Endothelial cell of umbilical vein (primary cell): Measurements from ENCODE around the gene ZNF70. TPM values are rescaled to one million over a fixed set of nuclear protein-coding genes. Genes with fewer than 3 reads are reported as not detected.

Experiments used
- BruUV-seq: library from RNA; stranded (reverse); fragments of 400-500 nt; replicated peaks from 2 replicates; lab custom pipeline; 2021; lab: Mats Ljungman, UMichigan
- CTCF ChIA-PET: fragments of 300-600, 350-600 bp; sonication (Branson Sonifier 250); formaldehyde crosslinking; loops from one replicate; lab custom pipeline; 2021; ENCODE audit warnings: antibody characterized with exemption, inconsistent platforms; lab: Charles Lee
- POLR2A ChIA-PET: fragments of 300-600, 350-600 bp; sonication (Branson Sonifier 250); formaldehyde crosslinking; loops from one replicate; lab custom pipeline; 2021; ENCODE audit warnings: antibody characterized with exemption, inconsistent platforms; lab: Charles Lee
- DNase-seq: peaks from one replicate; pipeline ENCODE4 v3.0.0-alpha.2; 2011; ENCODE audit warnings: low read depth, low spot score
- FAIRE-seq: peaks from 2 replicates; lab custom pipeline; 2011; peaks lifted over from hg19 to GRCh38; lab: Jason Lieb, UNC
- H2AFZ ChIP-seq: 2 replicates; pipeline ENCODE4 v1.6.0; 2012; ENCODE audit warnings: low read depth, low read length, control low read depth, inconsistent platforms
- H3K27ac ChIP-seq: 2 replicates; pipeline ENCODE4 v1.5.1; 2011; ENCODE audit warnings: low read depth, mild to moderate bottlenecking, control low read depth, low read length, moderate library complexity; ENCODE audit not compliant: insufficient read depth
- H3K27me3 ChIP-seq, 2 experiments: 2 replicates each; pipeline versions ENCODE4 v1.6.0 to v1.6.1; 2011; ENCODE audit warnings: low read length in 2 of 2, mixed read lengths in 1 of 2; ENCODE audit not compliant: control insufficient read depth in 2 of 2, insufficient read depth in 2 of 2
- H3K36me3 ChIP-seq, 2 experiments: 2 replicates in 1 of 2; 3 replicates in 1 of 2; pipeline ENCODE4 v1.5.1; 2011; ENCODE audit warnings: low read length in 2 of 2, mild to moderate bottlenecking in 1 of 2, moderate library complexity in 1 of 2; ENCODE audit not compliant: control insufficient read depth in 2 of 2, insufficient read depth in 2 of 2; ENCODE audit errors: extremely low read depth in 1 of 2
- H3K4me1 ChIP-seq: 3 replicates; pipeline ENCODE4 v1.5.1; 2011; ENCODE audit warnings: mild to moderate bottlenecking, low read length; ENCODE audit not compliant: control insufficient read depth, insufficient read depth; ENCODE audit errors: extremely low read depth
- H3K4me2 ChIP-seq: 2 replicates; pipeline ENCODE4 v1.6.1; 2011; ENCODE audit warnings: low read length, control low read depth, mixed read lengths; ENCODE audit not compliant: insufficient read depth
- H3K4me3 ChIP-seq, 3 experiments: fragments of 200-600 bp in 1 of 3; sonication (generic), shearing (Covaris generic) in 1 of 3; replicated peaks in 1 of 3; 2 replicates each; pipeline ENCODE4 v1.5.1; 2011 to 2016; ENCODE audit warnings: control low read depth in 3 of 3, low read length in 3 of 3, mild to moderate bottlenecking in 2 of 3, inconsistent platforms in 1 of 3, low read depth in 1 of 3, moderate library complexity in 1 of 3; ENCODE audit not compliant: insufficient read depth in 1 of 3
- H3K79me2 ChIP-seq: 2 replicates; pipeline ENCODE4 v1.6.0; 2012; ENCODE audit warnings: low read length, inconsistent platforms; ENCODE audit not compliant: control insufficient read depth, insufficient read depth
- H3K9ac ChIP-seq: replicated peaks from 2 replicates; pipeline ENCODE3; 2011; ENCODE audit warnings: low read length, control low read depth; ENCODE audit not compliant: insufficient read depth; ENCODE audit errors: extremely low read depth
- H3K9me1 ChIP-seq: replicated peaks from 3 replicates; pipeline ENCODE4 v1.6.0; 2011; ENCODE audit warnings: mild to moderate bottlenecking, low read length; ENCODE audit not compliant: control insufficient read depth, insufficient read depth; ENCODE audit errors: extremely low read depth
- H3K9me3 ChIP-seq: replicated peaks from 2 replicates; pipeline ENCODE4 v1.5.1; 2012; ENCODE audit warnings: low read length, inconsistent platforms; ENCODE audit not compliant: control insufficient read depth, insufficient read depth
- H4K20me1 ChIP-seq: replicated peaks from 2 replicates; pipeline ENCODE3; 2011; ENCODE audit warnings: mild to moderate bottlenecking, low read length; ENCODE audit not compliant: control insufficient read depth, insufficient read depth; ENCODE audit errors: extremely low read depth
- CTCF ChIP-seq, 2 donors: IDR thresholded peaks; 1 replicate in 1 of 2; 2 replicates in 1 of 2; pipeline ENCODE4 v1.5.1; 2011; ENCODE audit warnings: low read length in 2 of 2, mild to moderate bottlenecking in 2 of 2, moderate library complexity in 2 of 2, control low read depth in 1 of 2, inconsistent platforms in 1 of 2, low read depth in 1 of 2; ENCODE audit not compliant: insufficient read depth in 1 of 2; ENCODE audit errors: extremely low read depth in 1 of 2
- EZH2 ChIP-seq: IDR thresholded peaks from 2 replicates; pipeline ENCODE4 v1.6.1; 2012; ENCODE audit warnings: borderline replicate concordance, low read depth, mild to moderate bottlenecking, moderate library complexity, low read length, inconsistent platforms; ENCODE audit not compliant: severe bottlenecking
- FOS ChIP-seq: IDR thresholded peaks from 2 replicates; pipeline ENCODE4 v1.6.1; 2011; ENCODE audit warnings: mild to moderate bottlenecking, low read length, moderate library complexity, borderline replicate concordance; ENCODE audit not compliant: insufficient read depth
- GATA2 ChIP-seq: IDR thresholded peaks from 2 replicates; pipeline ENCODE4 v1.7.0; 2011; ENCODE audit warnings: low read depth, mild to moderate bottlenecking, moderate library complexity, mixed read lengths, low read length; ENCODE audit not compliant: insufficient read length, insufficient read depth
- JUN ChIP-seq: IDR thresholded peaks from 2 replicates; pipeline ENCODE4 v1.6.1; 2011; ENCODE audit warnings: borderline replicate concordance, low read depth; ENCODE audit not compliant: insufficient read length, insufficient read depth
- MAX ChIP-seq: IDR thresholded peaks from 2 replicates; pipeline ENCODE4 v1.6.1; 2011; ENCODE audit not compliant: insufficient read depth, insufficient read length
- POLR2A ChIP-seq: IDR thresholded peaks from 2 replicates; pipeline ENCODE4 v1.6.1; 2012; ENCODE audit warnings: low read depth, mild to moderate bottlenecking, control low read depth, low read length
- POLR2AphosphoS5 ChIP-seq: IDR thresholded peaks from 2 replicates; pipeline ENCODE4 v1.6.1; 2012; ENCODE audit warnings: low read depth, mild to moderate bottlenecking, control low read depth, low read length, moderate library complexity; ENCODE audit not compliant: insufficient read depth
- dilution Hi-C: fragments of 300-500 bp; cut with MboI; formaldehyde crosslinking; loops from one replicate; pipeline ENCODE4 v1.15.0; 2019; ENCODE audit warnings: low sequenced_read_pairs; ENCODE audit not compliant: extremely low pct_ligation_motif_present
- intact Hi-C: fragments of 100-400 bp; cut with micrococcal nuclease; formaldehyde crosslinking; loops from one replicate; pipeline ENCODE4 v1.10.0; 2022
- polyA plus RNA-seq, 4 experiments: library from polyadenylated mRNA; depleted of rRNA in 3 of 4; stranded (reverse) in 3 of 4; unstranded in 1 of 4; fragments of >200 nt; gene quantifications; 2 replicates each; pipeline versions ENCODE4 v1.2.1 to v1.2.3, GENCODE V29; 2011 to 2012; ENCODE audit warnings: missing spikeins in 1 of 4
- total RNA-seq: library from RNA; stranded (reverse); gene quantifications from 2 replicates; pipeline ENCODE4 v1.2.3, GENCODE V29; 2021

ZNF70 gene
- total and polyA plus RNA-seq, 2 donors (not counting 3 experiments of a cell fraction or from before 2014, with no cell fraction given) = 1.9 to 6.2 TPM

- intact Hi-C loops (no loop called here), dilution Hi-C loops (no loop called here)
- H2AFZ ChIP-seq = no peak overlapping the region
- no peaks in the 10 kb centered on the region for H3K27me3 ChIP-seq
- DNase-seq = no peak
- no peak overlapping the region for H3K9ac ChIP-seq
- no peaks in the 10 kb centered on the region for H3K9me1 ChIP-seq
- no peak overlapping the region for H3K27ac ChIP-seq
- no peaks in the 10 kb centered on the region for H3K36me3 ChIP-seq
- H4K20me1 ChIP-seq = no peaks in the 10 kb centered on the region
- no peak overlapping the region for H3K4me3 ChIP-seq
- H3K4me1 ChIP-seq = peaks cover 13% of the 10 kb centered on the region
- H3K9me3 ChIP-seq = no peaks in the 10 kb centered on the region
- no TSS peak for BruUV-seq
- no peak for FAIRE-seq
- CTCF ChIA-PET = interaction anchor here (0.8 kb wide), 1 partner anchor 9 kb away, joined by 3 read pairs; no protein-coding TSS in a partner anchor
- POLR2A ChIA-PET = no interaction called here
- no peak for TF ChIP-seq POLR2AphosphoS5
- H3K4me2 ChIP-seq = no peak overlapping the region
- H3K79me2 ChIP-seq = peaks cover 12% of the 10 kb centered on the region
Observed at GRCh38 chr22:23783265-23784150, 32.6 kb upstream of the ZNF70 start.

GRCh38 chr22:23782703-23783102 lies 31.8 kb upstream of the ZNF70 start:
- dilution Hi-C loops = no loop called here
- DNase-seq = no peak
- Histone ChIP-seq H3K9me1 (no peaks in the 10 kb centered on the region), H4K20me1 (no peaks in the 10 kb centered on the region), H3K27ac (no peak overlapping the region), H2AFZ (no peak overlapping the region), H3K36me3 (no peaks in the 10 kb centered on the region), H3K4me1 (peaks cover 7% of the 10 kb centered on the region), H3K9ac (no peak overlapping the region), H3K27me3 (no peaks in the 10 kb centered on the region), H3K4me2 (no peak overlapping the region), H3K79me2 (peaks cover 4% of the 10 kb centered on the region), H3K4me3 (no peak overlapping the region), H3K9me3 (no peaks in the 10 kb centered on the region)
- no peak for FAIRE-seq
- POLR2A ChIA-PET = no interaction called here
- TF ChIP-seq FOS (no peak), JUN (no peak), MAX (no peak), GATA2 (no peak), EZH2 (no peak), POLR2AphosphoS5 (no peak), CTCF (IDR thresholded peaks at IDR 0.05; ENCODE audit: extremely low read depth in 1 of 2, insufficient read depth in 1 of 2, low read depth in 1 of 2, low read length in 2 of 2) (no peak), POLR2A (no peak)
- no TSS peak for BruUV-seq
- intact Hi-C loops = no loop called here
- CTCF ChIA-PET = interaction anchor here (0.8 kb wide), 1 partner anchor 8 kb away, joined by 3 read pairs; no protein-coding TSS in a partner anchor
